SKM-1 treated with dmso at 0.1 percent for 144 hours (cell line): ENCODE measurements around the gene IQCF5.
"Not testable (repeated sequence)": the region's sequence is repeated elsewhere in the genome, so short reads cannot be mapped to it uniquely, and the experiment has no call there.

ENCODE experiments used
- DNase-seq: peaks from one replicate; lab custom pipeline; 2025; ENCODE audit not compliant: unreplicated experiment; lab: John Stamatoyannopoulos, UW

The IQCF5 gene

DNA sequence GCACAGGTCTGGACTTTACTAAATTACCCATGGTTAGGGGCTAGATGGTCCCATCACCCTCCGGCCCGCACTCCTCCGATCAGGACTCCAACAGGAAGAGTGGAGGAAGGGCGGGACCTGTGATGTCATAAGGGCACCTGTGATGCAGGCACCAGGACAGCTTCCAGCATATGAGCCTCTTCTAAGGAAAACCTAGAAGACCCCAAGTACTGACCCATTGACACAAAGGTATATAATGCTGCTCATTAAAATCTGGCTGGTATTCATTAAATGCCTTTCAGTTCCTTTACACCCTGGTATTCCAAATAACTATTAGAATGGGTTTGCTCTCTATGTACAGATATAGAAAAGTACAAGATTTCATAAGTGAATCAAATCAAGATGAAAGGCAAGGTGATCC lies at the start of gene IQCF5:
Gene IQCF5 (minus strand): TSS at position 101 of the 400 bp plus-strand sequence. CDS start 70 bp downstream, at position 31.
- DNase-seq, result no peak

DNA sequence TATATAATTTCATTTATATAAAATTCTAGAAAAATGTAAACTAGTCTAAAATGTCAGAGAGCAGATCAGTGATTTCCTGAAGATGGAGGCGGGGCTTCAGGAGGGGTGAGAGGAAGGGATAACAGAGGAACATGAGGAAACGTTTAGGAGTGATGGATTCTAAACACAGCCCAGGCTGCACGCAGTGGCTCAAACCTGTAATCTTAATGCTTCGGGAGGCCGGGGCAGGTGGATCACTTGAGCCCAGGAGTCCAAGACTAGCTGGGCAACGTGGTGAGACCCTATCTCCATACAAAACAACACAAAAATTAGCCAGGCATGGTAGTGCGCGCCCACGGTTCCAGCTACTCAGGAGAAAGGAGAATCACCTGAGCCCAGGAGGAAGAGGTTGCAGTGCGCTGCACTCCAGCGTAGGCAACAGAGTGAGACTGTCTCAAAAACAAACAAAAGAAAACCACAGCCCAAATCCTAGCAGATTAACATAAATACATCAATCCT lies 45.7 kb upstream of the IQCF5 start:
- no peak for DNase-seq

DNA sequence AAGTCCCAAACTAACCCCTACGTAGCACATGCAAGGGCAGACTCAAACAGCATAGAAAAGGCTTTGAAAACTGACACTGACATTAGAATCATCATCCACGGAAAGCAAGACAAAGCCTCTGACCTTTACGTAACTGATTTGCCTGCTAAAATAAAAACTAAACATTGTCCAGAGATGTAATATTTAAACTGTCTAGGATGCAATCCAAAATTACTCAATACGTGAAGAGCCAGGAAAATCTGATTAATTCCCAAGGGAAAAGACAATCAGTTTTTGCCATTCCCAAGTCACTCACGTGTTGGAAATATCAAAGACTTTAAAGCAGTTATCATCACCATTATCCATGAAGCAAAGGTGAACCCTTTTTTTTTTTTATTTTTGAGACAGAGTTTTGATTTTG lies 41.0 kb upstream of the IQCF5 start:
- DNase-seq, result no peak

DNA sequence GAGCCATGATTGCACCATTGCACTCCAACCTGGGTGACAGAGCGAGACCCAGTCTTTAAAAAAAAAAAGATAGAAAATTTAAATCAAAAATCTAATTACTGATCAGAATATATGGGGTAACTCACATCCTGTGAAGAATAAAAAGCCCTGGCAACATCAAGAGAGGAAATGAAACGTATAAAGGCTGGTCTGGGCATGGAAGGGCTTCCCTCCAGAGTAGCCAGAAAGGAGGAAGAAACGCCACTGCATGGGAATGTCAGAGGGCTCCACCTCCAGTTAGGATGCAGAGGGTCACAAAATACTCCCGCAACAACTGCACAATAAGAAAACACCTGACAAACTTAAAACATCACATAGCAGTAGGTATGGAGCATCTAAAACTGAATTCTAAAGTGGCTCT lies 32.6 kb upstream of the IQCF5 start:
- DNase-seq, result no peak

DNA sequence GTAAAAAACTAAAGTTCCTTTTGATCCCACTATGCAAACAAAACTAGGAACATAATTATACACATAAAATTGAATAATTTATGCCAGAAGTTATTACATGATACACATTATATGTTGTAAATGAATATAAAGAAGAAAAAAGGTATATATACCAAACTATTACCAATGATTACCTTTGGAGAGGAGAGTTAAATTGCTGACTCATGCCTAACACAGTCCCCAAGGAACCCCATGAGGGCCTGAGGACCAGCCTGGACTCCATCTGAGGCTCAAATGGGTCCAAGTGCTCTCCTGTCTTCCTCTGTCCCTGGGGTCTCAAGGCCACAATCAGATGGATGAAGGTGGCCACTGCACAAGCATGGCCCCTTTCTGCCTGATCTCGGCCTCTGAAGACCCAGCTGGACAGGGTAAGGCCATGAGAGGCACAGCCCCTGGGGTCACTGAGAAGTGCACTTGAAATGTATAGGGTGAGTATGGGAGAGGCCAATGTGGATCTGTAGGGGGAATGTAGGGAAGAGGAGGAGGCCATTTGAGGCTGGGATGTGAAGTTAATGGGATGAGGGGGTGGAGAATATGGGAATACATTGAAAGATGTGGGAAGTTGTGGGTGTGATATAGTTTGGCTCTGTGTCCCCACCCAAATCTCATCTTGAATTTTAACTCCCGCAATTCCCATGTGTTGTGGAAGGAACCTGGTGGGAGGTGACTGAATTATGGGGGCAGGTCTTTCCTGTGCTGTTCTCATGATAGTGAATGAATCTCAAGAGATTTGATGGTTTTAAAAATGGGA lies 28.8 kb upstream of the IQCF5 start:
- no peak for DNase-seq

DNA sequence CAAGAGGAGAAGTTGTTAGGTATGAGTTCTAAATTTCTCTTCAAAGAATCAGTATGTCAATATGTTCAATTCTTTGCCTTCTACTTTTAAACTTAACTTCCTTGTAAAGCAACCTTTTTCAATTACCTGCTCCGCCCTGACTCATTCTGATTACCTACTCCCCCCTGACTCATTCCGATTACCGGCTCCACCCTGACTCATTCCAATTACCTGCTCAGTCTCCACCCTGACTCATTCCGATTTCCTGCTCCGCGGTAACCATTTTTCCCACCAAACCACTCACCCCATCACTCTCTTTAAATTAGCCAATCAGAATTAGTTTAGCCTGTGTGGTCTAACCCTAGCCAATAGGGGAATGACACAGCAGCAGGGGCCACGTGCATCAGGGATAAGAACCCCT lies 27.0 kb upstream of the IQCF5 start:
- not testable (repeated sequence) for DNase-seq

DNA sequence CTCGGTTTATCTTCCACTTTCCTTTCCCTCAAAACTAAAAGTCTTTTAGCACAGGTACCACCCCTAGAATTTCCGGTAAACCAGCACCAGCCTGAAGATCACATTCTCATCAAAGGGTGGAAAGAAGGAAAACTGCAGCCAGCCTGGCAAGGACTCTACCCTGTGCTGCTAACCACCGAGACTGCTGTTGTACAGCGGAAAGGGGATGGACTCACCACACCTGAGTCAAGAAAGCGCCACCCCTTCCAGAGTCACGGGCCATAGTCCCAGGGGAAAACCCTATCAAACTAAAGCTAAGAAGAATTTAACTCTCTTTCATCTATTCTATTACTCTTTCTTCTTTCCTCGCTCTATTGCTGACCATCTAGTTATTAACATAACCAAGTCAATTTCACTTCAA lies 24.6 kb upstream of the IQCF5 start:
- DNase-seq, result not testable (repeated sequence)

DNA sequence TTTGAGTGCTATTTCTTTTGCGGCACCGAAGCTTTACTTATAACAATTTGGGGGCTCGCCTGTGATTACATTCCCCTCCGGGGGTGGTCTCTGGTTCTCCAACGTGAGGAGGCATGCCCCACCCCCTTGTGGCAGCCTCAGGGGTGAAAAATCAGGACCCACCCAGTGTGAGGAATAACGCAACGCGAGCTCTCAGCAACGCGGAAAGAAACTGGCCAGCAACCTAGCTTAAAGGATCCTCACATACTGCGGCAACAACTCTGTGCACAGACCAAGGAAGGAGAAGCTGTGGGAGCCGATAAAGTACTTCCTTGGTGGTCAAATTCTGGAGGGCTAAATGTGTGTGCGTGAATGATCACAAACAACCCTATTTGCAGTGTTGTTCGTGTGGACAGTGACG lies 22.0 kb upstream of the IQCF5 start:
- DNase-seq, result no peak

DNA sequence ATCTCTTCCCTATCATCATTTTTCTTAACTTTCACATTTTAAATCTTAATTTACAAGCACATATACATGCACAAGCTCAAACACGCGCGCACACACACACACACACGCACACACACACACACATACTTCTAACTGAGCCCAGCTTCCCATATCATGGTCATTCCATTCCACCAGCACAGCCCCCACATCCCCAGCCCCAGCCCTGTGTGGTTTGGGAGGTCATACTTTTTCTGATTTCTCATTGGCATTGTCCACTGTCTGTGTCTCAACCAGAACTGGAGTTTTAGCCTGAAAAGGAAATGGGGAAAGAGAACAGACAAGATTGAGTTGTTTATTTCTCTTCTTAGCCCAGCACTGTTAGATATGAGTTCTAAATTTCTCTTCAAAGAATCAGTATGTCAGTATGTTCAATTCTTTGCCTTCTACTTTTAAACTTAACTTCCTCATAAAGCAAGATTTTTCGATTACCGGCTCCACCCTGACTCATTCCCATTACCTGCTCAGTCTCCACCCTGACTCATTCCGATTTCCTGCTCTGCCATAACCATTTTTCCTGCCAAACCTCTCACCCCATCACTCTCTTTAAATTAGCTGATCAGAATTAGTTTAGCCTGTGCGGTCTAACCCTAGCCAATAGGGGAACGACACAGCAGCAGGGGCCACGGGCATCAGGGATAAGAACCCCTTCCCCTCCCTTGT lies 21.4 kb upstream of the IQCF5 start:
- DNase-seq, result no peak

DNA sequence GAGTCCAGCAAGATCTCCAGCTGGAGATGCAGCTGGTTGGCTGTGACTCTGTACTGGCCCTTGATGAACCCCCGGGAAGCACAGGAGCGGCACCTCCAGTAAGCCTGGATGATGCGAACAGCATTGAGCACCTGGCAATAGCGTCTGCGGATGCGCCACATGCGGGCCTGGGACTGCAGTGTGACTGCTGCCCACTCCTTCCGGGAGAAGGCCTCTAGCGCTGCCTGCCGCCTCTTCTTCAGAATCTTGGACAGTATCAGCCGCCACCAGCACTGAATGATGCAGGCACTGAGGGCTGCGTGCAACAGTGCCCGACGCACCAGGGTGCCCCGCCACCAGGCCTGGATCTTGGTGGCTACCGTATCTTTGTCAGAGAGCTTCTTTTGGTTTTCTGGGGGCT lies 19.5 kb upstream of the IQCF5 start:
- no peak for DNase-seq

DNA sequence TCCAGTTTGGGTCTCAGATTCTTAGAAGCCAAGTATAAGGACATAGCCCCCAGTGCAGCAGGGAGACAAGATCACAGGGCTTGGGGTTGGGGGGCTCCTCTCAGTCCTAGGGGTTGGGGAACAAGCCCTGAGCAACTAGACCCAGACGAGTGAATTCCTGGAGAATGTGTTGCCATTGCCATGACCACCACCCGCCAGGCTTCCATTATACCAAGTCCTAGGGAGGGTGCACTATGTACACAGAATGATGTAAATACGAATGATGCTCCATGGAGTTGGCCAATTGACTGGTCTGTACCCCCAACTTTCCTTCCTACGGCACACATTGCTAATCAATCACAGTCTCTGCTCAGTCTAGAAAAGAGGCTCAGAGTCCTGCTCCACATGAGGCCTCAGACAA lies 19.0 kb upstream of the IQCF5 start:
- no peak for DNase-seq

DNA sequence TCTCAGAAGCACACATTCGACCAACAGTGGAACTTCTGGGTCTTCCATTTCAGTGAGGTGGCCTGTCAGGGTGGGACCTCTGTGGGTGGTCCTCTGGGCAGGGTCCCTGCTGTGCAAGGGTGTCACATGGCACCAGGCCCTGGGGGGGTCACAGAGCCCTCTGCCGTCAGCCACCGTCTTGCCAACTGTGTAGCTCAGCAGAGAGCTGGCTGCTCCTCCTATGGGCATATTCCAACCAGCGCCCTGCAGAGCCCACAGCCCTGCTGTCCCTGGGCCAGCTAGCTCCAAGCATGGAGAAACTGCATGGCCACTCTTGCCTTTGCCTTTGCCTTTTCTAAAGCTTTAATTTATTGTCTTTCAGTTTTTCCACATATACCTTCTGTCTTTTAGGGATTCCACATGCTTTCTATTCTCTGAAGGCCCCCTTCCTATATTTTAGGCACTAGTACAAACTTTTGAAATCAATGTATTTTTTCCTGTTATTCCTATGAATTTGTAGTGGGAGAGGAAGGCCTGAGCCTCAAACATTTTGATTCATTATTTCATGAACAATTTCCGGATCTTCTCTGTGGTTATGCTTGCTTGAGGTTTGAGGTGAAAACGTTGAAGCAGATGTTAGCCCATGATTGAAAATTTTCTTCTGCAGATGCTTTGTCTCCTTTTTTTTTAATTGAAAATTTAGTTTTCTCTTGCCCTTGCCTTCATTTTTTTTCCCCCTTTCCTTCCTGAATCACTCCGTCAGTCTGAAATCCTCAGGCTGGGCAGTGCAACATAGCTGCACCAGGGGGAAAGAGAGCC lies 16.0 kb upstream of the IQCF5 start:
- DNase-seq, result no peak

DNA sequence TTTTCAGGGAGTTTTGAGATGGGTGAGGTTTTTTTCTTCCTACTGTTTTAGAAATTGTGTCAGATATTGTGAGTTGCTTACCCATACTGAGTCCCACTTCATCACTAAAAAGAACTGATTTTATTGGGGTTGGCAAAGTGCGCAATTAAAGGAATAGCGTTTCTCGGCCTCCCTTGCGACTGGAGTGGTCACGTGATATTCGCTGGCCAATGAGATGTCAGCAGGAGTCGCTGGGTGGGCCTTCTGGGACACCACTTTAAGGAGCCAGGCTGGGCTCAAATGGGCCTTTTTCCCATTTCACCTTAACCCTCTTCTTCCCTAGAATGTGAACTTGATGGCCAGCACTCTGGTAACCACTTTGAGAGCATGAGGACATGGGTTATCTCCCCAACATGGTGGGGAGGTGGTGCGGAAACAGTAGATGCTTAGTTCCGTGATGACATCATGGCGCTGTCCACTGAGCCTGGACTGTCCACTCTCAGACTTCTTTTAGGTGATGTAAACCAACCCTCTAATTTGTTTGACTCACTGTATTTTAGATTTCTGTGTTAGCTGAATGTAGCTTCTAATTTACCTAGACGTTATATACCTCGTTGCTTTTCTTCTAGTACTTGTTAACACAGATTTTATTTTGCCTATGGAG lies 13.2 kb upstream of the IQCF5 start:
- DNase-seq, result no peak

DNA sequence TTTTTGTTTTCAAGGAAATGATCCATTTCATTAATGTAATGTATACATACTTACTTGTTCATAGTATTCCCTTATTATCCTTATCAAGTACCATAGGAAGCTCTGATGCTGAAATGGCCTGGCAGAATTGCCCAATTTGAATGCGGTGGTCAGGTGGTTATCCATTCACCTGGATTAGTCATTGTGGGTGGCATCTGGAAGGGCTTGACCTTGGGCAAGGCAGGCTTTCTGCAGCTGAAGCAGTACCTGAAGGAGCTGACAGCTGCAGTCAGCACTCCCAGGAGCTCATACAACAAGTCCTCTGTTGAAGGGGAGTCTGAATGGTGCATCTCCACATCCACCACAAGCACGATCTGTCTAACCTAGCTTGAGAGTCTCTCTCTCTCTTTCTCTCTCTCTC lies 12.2 kb upstream of the IQCF5 start:
- no peak for DNase-seq

DNA sequence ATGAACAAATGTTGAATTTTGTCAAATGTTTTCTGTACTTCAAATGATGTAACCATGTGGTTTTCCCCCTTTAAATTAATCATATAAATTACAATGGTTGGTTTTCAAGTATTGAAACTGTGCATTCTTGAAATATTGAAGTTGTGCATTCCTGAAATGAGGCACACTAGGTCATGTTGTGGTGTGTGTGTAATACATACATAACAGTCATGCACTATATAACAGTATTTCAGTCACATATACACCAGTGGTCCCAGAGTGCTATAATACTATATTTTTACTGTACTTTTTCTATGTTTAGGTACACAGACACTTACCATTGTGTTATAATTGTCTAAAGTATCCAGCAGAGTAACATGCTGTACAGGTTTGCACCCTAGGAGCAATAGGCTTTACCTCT lies 11.0 kb upstream of the IQCF5 start:
- DNase-seq, result no peak

DNA sequence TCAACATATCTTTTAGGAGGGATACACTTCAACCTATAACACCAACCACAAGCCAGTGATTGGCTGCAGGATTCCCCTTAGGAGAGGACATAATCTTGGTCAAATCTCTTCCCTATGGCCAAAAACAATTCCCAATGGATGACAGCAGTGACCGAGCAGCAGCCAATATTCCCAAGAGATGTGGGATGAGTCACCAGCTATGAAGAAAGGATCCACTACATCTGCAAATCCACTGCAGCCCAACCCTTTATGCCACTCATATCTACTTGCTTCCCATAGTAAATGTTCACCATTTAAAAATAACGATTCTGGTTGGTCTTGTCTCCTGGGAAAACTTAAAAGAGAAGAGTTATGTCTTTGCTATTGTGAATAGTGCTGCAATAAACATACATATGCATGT lies 4.5 kb upstream of the IQCF5 start:
- DNase-seq, result no peak

DNA sequence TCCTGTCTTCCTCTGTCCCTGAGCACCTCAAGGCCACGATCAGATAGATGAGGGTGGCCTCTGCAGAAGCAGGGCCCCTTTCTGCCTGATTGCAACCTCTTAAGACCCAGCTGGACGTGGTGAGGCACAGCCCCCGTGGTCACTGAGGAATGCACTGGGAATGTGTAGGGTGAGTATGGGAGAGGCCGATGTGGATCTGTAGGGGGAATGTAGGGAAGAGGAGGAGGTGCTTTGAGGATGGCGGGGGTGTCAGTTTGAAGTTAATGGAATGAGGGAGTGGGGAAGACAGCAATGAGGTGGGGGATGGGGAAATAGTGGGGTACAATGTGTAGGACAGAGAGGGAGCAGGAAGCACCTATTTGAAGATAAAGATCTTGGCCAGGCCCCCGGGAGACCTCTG lies 785 bp upstream of the IQCF5 start:
- DNase-seq, result no peak

DNA sequence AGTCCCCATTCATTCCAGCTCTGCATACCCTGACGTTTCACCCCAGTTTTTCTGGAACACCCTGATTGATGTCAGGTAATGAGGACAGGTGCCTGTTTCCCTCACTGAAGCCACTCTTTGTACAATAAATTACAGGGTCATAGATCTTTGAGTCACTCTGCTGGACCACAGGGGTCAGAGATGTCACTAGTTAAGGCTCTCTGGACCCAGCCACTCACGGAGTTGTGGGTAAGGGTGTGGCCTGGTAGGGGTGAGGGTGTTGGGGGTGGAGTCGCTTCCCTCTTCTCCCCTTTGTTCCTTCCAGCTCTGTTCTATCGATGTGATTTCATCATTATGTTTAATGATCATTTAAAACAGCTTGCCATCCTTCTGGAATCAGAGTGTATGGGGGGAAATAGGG lies 512 bp downstream of the IQCF5 start:
- no peak for DNase-seq

DNA sequence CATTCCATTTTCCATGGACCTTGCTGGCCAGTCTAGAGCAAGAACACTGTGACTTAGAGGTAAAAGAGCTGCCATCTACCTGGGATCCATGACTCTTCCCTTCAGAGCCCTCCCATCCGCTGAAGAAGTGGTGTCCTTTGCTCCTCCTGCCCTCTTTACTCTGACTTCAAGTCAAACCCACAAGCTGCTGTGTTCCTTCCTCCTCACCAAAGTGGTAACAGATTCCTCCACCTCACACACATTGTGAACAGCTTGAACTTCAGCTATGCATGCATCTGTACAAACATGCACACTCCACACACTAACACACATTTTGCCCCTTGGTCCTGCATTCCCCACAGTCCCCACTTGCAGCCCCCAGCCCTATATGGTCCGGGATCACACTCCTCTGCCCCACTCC lies 990 bp downstream of the IQCF5 start:
- DNase-seq, result no peak

DNA sequence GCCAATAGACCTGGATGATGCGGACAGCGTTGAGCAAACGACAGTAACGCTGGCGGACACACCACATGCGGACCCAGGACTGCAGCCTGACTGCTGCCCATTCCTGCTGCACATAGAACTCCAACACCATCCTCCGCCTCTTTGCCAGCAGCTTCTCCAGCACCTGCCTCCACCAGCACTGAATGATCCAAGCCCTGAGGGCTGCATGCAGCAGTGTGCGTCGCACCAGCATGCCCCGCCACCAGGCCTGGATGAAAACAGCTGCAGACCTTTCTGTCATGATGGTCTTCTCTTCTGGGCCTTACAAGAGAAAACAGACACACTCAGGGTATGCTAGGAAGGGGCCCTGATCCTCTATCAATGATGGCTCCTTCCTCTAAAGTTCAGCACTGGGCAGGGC lies 1.5 kb downstream of the IQCF5 start:
- DNase-seq, result no peak

DNA sequence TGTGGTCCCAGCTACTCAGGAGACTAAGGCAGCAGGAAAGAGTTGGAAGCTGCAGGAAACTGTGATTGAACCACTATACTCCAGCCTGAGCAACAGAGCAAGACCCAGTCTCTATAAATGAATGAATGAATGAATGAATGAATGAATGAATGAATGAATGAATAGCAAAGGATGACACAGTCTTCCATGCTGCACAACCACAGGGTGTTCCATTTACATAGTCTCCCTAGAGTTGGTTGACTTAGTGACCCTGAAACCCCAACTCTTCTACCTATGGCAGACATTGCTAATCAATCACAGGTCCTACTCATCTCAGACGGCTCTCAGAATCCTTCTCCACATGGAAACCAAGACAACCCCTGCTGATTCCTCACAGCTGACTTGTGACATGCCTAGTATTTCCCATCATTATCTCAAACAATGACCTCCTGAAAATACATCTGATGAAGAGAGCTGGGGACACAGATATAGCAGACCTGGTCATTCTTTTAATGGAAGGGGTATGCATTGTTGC lies 2.1 kb downstream of the IQCF5 start:
- no peak for DNase-seq
